Upper lobe of left lung (tissue), 4 donors: ENCODE results near the gene MARK1.

Experiments
- EP300 ChIP-seq, 4 donors: sonication (generic); formaldehyde crosslinking; IDR thresholded peaks; one replicate each; pipeline ENCODE4 v1.5.1; 2017; ENCODE audit warnings: antibody characterized with exemption in 4 of 4, control low read depth in 2 of 4
- POLR2A ChIP-seq, 4 donors: fragments of 450-650 bp; IDR thresholded peaks; one replicate each; pipeline ENCODE4 v1.5.1; 2016 to 2017; ENCODE audit warnings: antibody characterized with exemption in 4 of 4, mild to moderate bottlenecking in 2 of 4
- POLR2AphosphoS5 ChIP-seq, 2 donors: sonication (generic); formaldehyde crosslinking; IDR thresholded peaks; one replicate each; pipeline ENCODE4 v1.5.1; 2017; ENCODE audit warnings: antibody characterized with exemption in 2 of 2
- TF ChIP-seq, protein P1 (sequence below), 6 experiments: fragments of 450-650 bp in 4 of 6; fragments of 200-600 bp in 2 of 6; sonication (generic) in 2 of 6; IDR thresholded peaks; one replicate each; pipeline ENCODE4 v1.5.1; 2016 to 2019; ENCODE audit warnings: antibody characterized with exemption in 6 of 6

DNA sequence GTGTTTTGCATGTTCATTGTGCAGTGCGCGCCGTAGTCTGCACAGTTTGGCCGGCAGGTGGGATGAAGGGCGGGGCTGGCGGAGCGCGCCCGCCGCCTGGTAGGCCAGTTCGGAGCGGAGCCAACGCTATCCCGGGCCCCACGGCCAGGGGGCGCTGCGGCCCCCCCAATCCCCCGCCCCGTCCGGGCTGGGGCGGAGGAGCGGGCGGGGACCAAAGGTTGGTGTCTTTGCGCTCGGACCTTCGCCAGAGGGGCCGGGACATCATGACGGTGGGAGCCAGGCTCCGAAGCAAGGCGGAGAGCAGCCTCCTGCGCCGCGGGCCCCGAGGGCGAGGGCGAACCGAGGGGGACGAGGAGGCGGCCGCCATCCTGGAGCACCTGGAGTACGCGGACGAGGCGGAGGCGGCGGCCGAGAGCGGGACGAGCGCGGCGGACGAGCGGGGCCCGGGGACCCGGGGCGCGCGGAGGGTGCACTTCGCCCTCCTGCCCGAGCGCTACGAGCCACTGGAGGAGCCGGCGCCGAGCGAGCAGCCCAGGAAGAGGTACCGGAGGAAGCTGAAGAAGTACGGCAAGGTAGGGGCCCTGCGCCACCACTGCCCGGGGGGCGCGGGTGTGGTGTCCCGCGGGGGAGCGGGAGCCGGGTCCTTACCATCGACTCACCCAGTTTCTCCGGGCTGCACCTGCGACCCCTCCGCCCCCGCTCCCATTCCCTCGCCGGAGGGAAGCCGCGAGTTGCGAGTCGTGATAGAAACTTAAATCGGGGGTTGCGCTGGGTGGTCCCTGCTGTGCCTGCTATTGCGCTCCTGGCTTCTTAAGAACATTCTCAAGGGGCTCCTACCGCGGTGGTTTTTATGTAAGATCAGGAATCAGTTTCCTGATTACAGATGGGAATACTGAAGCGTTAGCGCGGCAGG, 162.5 kb downstream of the MARK1 start, which contains the start of gene C1orf115:
- TF ChIP-seq, protein P1, sequence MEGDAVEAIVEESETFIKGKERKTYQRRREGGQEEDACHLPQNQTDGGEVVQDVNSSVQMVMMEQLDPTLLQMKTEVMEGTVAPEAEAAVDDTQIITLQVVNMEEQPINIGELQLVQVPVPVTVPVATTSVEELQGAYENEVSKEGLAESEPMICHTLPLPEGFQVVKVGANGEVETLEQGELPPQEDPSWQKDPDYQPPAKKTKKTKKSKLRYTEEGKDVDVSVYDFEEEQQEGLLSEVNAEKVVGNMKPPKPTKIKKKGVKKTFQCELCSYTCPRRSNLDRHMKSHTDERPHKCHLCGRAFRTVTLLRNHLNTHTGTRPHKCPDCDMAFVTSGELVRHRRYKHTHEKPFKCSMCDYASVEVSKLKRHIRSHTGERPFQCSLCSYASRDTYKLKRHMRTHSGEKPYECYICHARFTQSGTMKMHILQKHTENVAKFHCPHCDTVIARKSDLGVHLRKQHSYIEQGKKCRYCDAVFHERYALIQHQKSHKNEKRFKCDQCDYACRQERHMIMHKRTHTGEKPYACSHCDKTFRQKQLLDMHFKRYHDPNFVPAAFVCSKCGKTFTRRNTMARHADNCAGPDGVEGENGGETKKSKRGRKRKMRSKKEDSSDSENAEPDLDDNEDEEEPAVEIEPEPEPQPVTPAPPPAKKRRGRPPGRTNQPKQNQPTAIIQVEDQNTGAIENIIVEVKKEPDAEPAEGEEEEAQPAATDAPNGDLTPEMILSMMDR (IDR thresholded peaks at IDR 0.05) = peak; percentile 96 to 99 (median 98)
- TF ChIP-seq POLR2A (IDR thresholded peaks at IDR 0.05) (peak in 2 of 4 donors; percentile 40 to 61), EP300 (IDR thresholded peaks at IDR 0.05) (no peak), POLR2AphosphoS5 (IDR thresholded peaks at IDR 0.05) (peak; percentile 53 to 74)
